HepG2 (cell line): ENCODE results near the gene CLIC5. TPM values are rescaled to one million over a fixed set of nuclear protein-coding genes. Genes with fewer than 3 reads are reported as not detected.

Experiments used
- ATAC-seq: fragments of 200-7000 bp; cut with Tn5 transposase; 3 replicates; pipeline ENCODE4 v1.9.1; 2020; ENCODE audit warnings: mild to moderate bottlenecking, moderate library complexity
- BruUV-seq: library from RNA; stranded (reverse); fragments of 400-500 nt; replicated peaks from 2 replicates; lab custom pipeline; 2021; lab: Mats Ljungman, UMichigan
- CTCF ChIA-PET: fragments of 300-600 bp; formaldehyde crosslinking; extraction: SDS; loops from one replicate; lab custom pipeline; 2021; ENCODE audit warnings: low total read pairs, inconsistent platforms, low intra/inter-chr PET ratio; lab: Yijun Ruan, JAX
- POLR2A ChIA-PET: fragments of 350-600 bp; sonication (Branson Sonifier 250); formaldehyde crosslinking; loops from one replicate; lab custom pipeline; 2020; ENCODE audit warnings: antibody characterized with exemption, inconsistent platforms; lab: Yijun Ruan, JAX
- DNase-seq: peaks from one replicate; pipeline ENCODE4 v3.0.0-alpha.2; 2015; ENCODE audit warnings: low spot score
- FAIRE-seq: peaks from 3 replicates; lab custom pipeline; 2011; peaks lifted over from hg19 to GRCh38; lab: Jason Lieb, UNC
- H2AFZ ChIP-seq: one replicate; pipeline ENCODE4 v1.6.1; 2011; ENCODE audit warnings: low read length, inconsistent platforms
- H3K27ac ChIP-seq: fragments of 300-600 bp; 3 replicates; pipeline ENCODE4 v1.8.0; 2011; ENCODE audit warnings: mixed run types, mild to moderate bottlenecking, mixed read lengths, low read length, inconsistent platforms; ENCODE audit not compliant: insufficient read depth; ENCODE audit errors: extremely low read length
- H3K27me3 ChIP-seq, 2 experiments: fragments of 200-600 bp in 1 of 2; 2 replicates in 1 of 2; 3 replicates in 1 of 2; pipeline versions ENCODE4 v1.6.0 to v1.8.0; 2011; ENCODE audit warnings: low read length in 2 of 2, mild to moderate bottlenecking in 2 of 2, moderate library complexity in 2 of 2, inconsistent platforms in 1 of 2; ENCODE audit not compliant: insufficient read depth in 2 of 2, control insufficient read depth in 1 of 2
- H3K36me3 ChIP-seq, 2 experiments: fragments of 200-600 bp in 1 of 2; replicated peaks in 1 of 2; 2 replicates in 1 of 2; 3 replicates in 1 of 2; pipeline versions ENCODE4 v1.5.1 to v1.8.0; 2011; ENCODE audit warnings: low read length in 2 of 2, inconsistent platforms in 1 of 2; ENCODE audit not compliant: insufficient read depth in 2 of 2, control insufficient read depth in 1 of 2
- H3K4me1 ChIP-seq: 2 replicates; pipeline ENCODE4 v1.5.1; 2012; ENCODE audit warnings: low read length, inconsistent platforms; ENCODE audit not compliant: insufficient read depth
- H3K4me2 ChIP-seq: 2 replicates; pipeline ENCODE4 v1.6.0; 2011; ENCODE audit warnings: low read depth, low read length, inconsistent platforms
- H3K4me3 ChIP-seq, 3 experiments: fragments of 200-600 bp in 1 of 3; sonication (generic), shearing (Covaris generic) in 1 of 3; replicated peaks in 1 of 3; 2 replicates each; pipeline ENCODE4 v1.5.1; 2011 to 2016; ENCODE audit warnings: low read length in 3 of 3, inconsistent platforms in 2 of 3, low read depth in 2 of 3, mild to moderate bottlenecking in 2 of 3, control low read depth in 1 of 3, mixed read lengths in 1 of 3; ENCODE audit not compliant: insufficient read depth in 1 of 3
- H3K79me2 ChIP-seq: one replicate; pipeline ENCODE4 v1.6.1; 2011; ENCODE audit warnings: low read length, inconsistent platforms; ENCODE audit not compliant: insufficient read depth
- H3K9ac ChIP-seq: 2 replicates; pipeline ENCODE4 v1.6.0; 2011; ENCODE audit warnings: mild to moderate bottlenecking, low read depth, low read length, inconsistent platforms; ENCODE audit not compliant: insufficient read depth
- H3K9me3 ChIP-seq: 2 replicates; pipeline ENCODE4 v1.5.1; 2012; ENCODE audit warnings: mild to moderate bottlenecking, low read length
- H4K20me1 ChIP-seq: 2 replicates; pipeline ENCODE4 v1.6.0; 2011; ENCODE audit warnings: inconsistent platforms, mild to moderate bottlenecking, low read length, moderate library complexity; ENCODE audit not compliant: insufficient read depth
- ATRX ChIP-seq: sonication (generic); formaldehyde crosslinking; IDR thresholded peaks from 2 replicates; pipeline ENCODE4 v1.4.0; 2020; ENCODE audit warnings: missing genetic modification reagents, borderline replicate concordance
- BHLHE40 ChIP-seq: IDR thresholded peaks from 2 replicates; pipeline ENCODE4 v1.6.1; 2011; ENCODE audit warnings: low read length, improper control_type of control experiment
- DMAP1 ChIP-seq: IDR thresholded peaks from 2 replicates; pipeline ENCODE4 v1.6.1; 2016
- KDM5A ChIP-seq: fragments of 200-600 bp; sonication (generic); IDR thresholded peaks from 2 replicates; pipeline ENCODE4 v1.7.0; 2018; ENCODE audit warnings: antibody characterized with exemption, mild to moderate bottlenecking, low read length, borderline replicate concordance
- KLF11 ChIP-seq: IDR thresholded peaks from 2 replicates; pipeline ENCODE4 v1.6.1; 2016; ENCODE audit warnings: missing compliant biosample characterization
- PHF21A ChIP-seq: sonication (generic); formaldehyde crosslinking; IDR thresholded peaks from 2 replicates; pipeline ENCODE4 v1.5.0; 2020; ENCODE audit warnings: mild to moderate bottlenecking, missing genetic modification reagents
- SMAD9 ChIP-seq: sonication (generic); formaldehyde crosslinking; IDR thresholded peaks from 2 replicates; pipeline ENCODE4 v1.5.1; 2020; ENCODE audit warnings: mild to moderate bottlenecking, missing genetic modification reagents
- ZNF264 ChIP-seq: sonication (generic); formaldehyde crosslinking; IDR thresholded peaks from 2 replicates; pipeline ENCODE4 v1.4.0; 2020; ENCODE audit warnings: missing genetic modification reagents
- ZNF687 ChIP-seq: sonication (generic); formaldehyde crosslinking; IDR thresholded peaks from 2 replicates; pipeline ENCODE4 v1.5.1; 2020; ENCODE audit warnings: mild to moderate bottlenecking, missing genetic modification reagents, moderate library complexity
- ZNF780A ChIP-seq: sonication (generic); formaldehyde crosslinking; IDR thresholded peaks from 2 replicates; pipeline ENCODE4 v1.8.0; 2022; ENCODE audit warnings: mild to moderate bottlenecking, missing genetic modification reagents, moderate library complexity
- ZNF878 ChIP-seq: sonication (generic); formaldehyde crosslinking; IDR thresholded peaks from 2 replicates; pipeline ENCODE4 v1.8.1; 2023; ENCODE audit warnings: mild to moderate bottlenecking, missing genetic modification reagents, moderate library complexity
- WGBS: methylation state at CpG from one replicate; pipeline ENCODE4 v1.1.6; 2017; ENCODE audit warnings: low lambda C conversion rate; 5-methylcytosine and 5-hydroxymethylcytosine counted together
- in situ Hi-C: cut with HindIII; loops from 2 replicates; pipeline ENCODE4 v1.10.0; 2017; ENCODE audit warnings: low pct_unique_long_range_greater_than_20kb; ENCODE audit not compliant: extremely low pct_ligation_motif_present
- intact Hi-C: fragments of 100-400 bp; cut with micrococcal nuclease; formaldehyde crosslinking; loops from one replicate; pipeline ENCODE4 v1.10.0; 2022; ENCODE audit not compliant: unreplicated experiment
- polyA plus RNA-seq, 8 experiments: library from polyadenylated mRNA; depleted of rRNA in 3 of 8; stranded (reverse) in 7 of 8; unstranded in 1 of 8; fragments of >200 nt; fragmentation: Illumina TruSeq in 4 of 8; extraction: Trizol in 4 of 8; gene quantifications; 2 replicates each; pipeline versions ENCODE4 v1.2.1 to v1.2.3, GENCODE V29; 2011 to 2016; ENCODE audit warnings: low read depth in 4 of 8, missing spikeins in 1 of 8, mixed read lengths in 1 of 8; ENCODE audit not compliant: insufficient read depth in 1 of 8
- total RNA-seq, 5 experiments: library from RNA; depleted of rRNA; stranded (reverse); fragments of >200 nt; fragmentation: Illumina TruSeq; extraction: Trizol; gene quantifications; 2 replicates each; pipeline ENCODE4 v1.2.3, GENCODE V29; 2016; ENCODE audit warnings: low read depth in 1 of 5

The CLIC5 gene
- total and polyA plus RNA-seq, 2 of the 13 experiments (the other 11 are each of a cell fraction or from before 2014, with no cell fraction given) = not detected

- no peaks in the 10 kb centered on the region for H4K20me1 ChIP-seq
- H3K79me2 ChIP-seq = no peaks in the 10 kb centered on the region
- H3K27me3 ChIP-seq = no peaks in the 10 kb centered on the region
- no peak for DNase-seq
- no peak overlapping the region for H3K4me2 ChIP-seq
- 1% methylated on average over 4 of the region's 4 CpGs for WGBS
- no peak for ATAC-seq
- FAIRE-seq = no peak
- intact Hi-C loops = no loop called here
- BruUV-seq = no TSS peak
- CTCF ChIA-PET = no interaction called here
- no peak overlapping the region for H3K9ac ChIP-seq
- POLR2A ChIA-PET = no interaction called here
- H3K4me3 ChIP-seq = no peak overlapping the region
- H3K9me3 ChIP-seq = no peaks in the 10 kb centered on the region
- in situ Hi-C loops = no loop called here
- H3K27ac ChIP-seq = no peak overlapping the region
- H2AFZ ChIP-seq = no peak overlapping the region
- TF ChIP-seq SMAD9 (no peak), ZNF687 (no peak), KLF11 (CRISPR knock-in tag) (no peak), DMAP1 (no peak), ZNF878 (CRISPR knock-in tag) (no peak), ATRX (no peak), KDM5A (no peak), ZNF264 (CRISPR knock-in tag) (no peak), BHLHE40 (no peak), ZNF780A (CRISPR knock-in tag) (no peak), PHF21A (CRISPR knock-in tag) (no peak)
- H3K36me3 ChIP-seq = no peaks in the 10 kb centered on the region
- H3K4me1 ChIP-seq = no peaks in the 10 kb centered on the region
Observed at GRCh38 chr6:45892696-45893245, 122.9 kb downstream of the CLIC5 start.
